Bone marrow (tissue), 2 donors: Measurements from ENCODE around the gene PRM1.
"Not testable (repeated sequence)": the region's sequence is repeated elsewhere in the genome, so short reads cannot be mapped to it uniquely, and the experiment has no call there.

ENCODE experiments used
- DNase-seq, 2 donors: peaks; one replicate each; lab custom pipeline; 2025; lab: John Stamatoyannopoulos, UW

The PRM1 gene

DNA sequence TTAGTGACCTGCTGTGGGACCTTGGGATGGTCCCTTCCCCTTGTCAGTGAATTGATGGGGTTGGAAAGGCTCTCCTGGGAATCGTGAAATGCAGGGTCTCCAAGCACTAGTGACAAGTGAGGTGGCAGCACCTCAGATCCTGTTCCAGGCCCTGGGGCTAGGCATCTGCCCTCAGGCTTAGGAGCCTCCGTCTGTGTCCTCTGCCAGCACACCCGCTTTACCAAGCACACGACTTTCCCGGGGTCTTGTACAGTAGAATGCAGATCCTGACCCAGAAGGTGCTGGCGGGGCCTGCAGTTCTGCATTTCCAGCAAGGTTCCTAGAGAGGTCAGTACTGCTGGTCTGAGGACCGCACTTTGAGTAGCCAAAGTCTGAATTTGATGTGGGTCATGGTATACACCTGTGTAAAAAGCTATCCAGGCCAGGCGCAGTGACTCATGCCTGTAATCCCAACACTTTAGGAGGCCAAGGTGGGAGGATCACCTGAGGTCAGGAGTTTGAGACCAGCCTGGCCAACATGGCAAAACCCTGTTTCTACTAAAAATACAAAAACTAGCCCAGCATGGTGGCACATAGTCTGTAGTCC lies 33.3 kb upstream of the PRM1 start:
- DNase-seq = no peak

GRCh38 chr16:11313493-11314308 lies 32.6 kb upstream of the PRM1 start:
- DNase-seq = no peak

DNA sequence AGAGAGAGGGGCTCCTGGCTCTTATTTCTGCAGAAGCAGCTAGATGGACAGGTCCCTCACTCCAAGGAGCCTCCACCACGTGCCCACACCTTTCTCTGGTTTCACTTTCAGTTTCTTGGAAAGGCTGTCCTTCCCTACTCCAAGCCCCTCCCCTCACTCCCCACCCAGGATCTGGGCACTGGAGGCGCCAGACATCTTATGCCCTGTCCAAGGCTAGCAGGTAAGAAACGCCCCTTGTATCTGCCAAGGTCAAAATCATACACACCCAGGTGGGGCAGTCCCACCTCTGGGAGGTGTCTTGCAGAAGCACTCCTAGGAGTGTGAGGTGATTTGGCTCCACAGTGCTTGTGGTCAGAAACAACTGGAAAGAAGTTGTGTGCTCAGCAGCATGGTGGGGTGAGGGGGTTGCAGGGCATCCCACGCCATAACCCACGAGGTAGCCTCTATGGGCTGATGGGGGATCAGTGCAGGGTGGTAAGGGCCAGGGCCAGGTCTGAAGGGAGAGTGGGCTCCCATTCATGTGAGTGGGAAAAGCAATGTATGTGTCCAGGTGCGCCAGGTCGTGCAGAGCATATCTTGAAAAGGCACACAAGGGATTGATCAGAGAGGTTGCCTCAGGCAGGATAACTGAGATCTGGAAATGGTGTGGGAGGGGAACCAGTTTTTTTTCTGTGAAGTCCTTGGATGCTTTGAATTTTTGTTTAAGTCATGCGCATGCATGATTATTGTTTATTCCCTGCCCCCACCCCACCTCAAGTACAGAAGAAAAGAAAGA lies 31.8 kb upstream of the PRM1 start:
- no peak for DNase-seq

DNA sequence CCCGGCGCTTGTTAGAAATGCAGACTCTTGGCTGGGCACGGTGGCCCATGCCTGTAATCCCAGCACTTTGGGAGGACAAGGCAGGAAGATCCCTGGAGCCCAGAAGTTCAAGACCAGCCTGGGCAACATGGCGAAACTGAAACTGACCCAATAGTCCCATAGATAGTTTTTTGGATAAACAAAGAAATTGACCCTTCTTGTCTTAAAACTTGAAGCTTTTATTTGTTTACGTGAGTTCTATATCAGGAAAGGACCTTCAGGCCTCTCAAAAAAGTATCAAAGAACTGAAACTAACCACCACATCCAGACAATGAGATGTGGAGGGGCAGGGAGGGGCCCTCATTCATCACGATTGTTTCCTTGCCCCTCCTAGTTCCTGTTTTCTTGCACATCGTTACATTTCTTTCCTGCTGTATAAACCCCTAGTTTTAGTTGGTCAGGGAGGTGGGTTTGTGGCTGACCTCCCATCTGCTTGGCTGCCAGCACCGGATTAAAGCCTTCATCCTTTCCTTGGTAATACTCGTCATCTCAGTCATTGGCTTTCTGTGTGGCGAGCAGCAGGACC lies 29.9 kb upstream of the PRM1 start:
- DNase-seq = peak; percentile 14 to 71

DNA sequence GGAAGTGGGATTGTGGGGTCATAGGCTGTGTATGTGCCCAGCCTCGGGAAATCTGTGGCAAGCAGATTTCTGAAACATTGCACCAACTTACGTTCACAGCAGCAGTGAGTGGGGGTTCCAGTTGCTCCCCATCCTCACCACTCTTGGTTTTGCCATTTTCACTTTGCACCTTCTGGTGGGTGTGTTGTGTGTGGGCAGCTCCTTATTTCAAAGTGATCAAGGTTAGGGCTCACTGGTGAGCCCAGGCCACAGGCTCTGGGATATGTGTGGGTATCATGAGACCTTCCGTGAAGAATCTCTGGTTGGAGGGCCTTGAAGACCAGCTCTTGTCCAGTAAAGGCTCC lies 29.5 kb upstream of the PRM1 start:
- DNase-seq = no peak

GRCh38 chr16:11309895-11310633 lies 28.9 kb upstream of the PRM1 start:
- no peak for DNase-seq

- no peak for DNase-seq
Measured at GRCh38 chr16:11308493-11309283, 27.6 kb upstream of the PRM1 start.

DNA sequence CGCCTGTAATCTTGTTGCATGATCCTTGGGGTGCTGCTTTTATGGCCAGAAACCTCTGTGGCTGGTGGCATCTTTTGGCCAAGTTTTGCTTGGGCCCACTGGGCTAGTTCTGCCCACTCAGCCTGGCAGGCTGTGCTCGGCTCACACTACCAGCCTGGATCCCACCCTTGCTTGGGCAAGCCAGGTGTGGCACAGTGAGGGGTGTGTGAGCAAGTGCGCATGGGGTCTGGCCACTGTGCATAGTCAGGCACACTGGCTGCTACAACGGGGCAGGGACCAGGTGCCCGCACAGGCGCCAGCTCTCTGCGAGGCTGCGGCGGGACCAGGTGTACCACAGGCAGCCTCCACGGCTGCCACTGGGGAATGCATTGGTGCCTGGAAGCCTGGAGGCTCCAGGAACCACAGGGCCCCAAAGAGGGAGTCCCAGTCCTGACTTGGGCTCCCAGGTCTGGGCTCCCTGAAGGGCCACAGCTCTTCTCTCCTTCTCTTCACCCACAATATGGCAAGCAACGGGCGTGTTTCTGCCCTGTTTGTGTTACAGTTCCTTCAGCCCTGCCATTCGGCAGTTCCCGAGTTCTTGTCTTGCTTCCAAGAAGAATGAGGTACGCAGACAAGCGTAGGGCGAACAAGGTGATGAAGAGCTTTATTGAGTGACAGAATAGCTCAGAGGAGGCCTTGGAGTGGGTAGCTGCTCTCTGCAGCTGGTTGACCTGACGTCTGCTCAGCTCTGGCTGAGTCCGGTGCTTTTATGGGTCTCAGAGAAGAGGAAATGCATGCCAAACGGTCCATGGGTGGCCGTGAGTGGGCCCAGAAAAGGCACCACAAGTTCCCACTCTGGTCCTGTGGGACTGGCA lies 26.7 kb upstream of the PRM1 start:
- DNase-seq = no peak

DNA sequence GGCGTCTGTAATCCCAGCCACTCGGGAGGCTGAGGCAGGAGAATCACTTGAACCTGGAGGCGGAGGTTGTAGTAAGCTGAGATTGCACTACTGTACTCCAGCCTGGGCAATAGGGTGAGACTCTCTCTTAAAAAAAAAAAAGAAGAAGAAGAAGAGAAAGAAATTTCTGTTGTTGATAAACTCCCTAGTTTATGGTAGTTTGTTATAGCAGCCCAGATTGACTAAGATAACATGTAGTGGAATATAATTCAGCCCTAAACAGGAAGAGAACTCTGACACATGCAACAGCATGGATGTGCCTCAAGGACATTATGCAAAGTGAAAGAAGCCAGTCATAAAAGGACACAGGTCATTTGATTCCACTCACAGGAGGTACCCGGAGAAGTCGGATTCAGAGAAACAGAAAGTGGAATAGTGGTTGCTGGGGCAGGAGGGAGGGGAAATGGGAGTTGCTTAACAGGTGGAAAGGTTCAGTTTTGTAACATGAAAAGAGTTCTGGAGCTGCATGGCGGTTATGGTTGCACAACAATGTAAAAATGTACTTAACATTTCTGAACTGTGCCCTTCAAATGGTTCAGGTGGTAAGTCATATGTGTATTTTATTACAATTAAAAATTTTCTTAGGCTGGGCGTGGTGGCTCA lies 26.0 kb upstream of the PRM1 start:
- DNase-seq = no peak

GRCh38 chr16:11306381-11306780 lies 25.3 kb upstream of the PRM1 start:
- no peak for DNase-seq

DNA sequence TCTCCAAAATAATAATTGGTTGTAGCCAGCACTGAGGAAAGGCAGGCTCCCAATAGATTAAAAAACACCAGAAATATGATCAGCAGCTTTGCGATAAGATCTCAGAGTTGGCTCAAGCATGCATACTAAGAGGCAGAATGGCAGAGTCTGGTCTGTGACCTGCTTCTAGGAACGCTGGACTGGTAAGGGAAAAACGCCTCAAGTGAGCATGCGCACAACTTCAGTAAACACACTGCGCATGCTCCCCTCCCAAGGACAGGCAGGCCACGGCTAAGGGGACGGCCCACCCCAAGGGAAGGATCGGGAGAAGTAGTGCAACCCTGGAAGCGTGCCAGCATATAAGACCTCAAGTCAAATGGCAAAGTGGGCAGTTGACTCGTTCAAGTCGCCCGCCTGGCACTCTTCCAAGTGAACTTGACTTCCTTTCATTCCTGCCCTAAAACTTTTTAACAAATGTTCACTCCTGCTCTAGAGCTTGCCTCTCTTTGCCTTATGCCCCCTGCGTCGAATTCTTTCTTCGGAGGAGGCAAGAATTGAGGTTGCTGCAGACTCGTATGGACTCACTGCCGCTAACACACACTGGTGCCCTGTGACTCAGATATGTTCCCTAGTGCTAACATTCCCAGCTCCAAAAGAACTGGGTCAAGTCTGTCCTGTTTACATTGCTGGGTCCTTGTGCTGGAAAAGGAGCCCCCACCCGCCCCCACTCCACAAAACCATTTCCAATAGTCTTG lies 22.4 kb upstream of the PRM1 start:
- DNase-seq = no peak

DNA sequence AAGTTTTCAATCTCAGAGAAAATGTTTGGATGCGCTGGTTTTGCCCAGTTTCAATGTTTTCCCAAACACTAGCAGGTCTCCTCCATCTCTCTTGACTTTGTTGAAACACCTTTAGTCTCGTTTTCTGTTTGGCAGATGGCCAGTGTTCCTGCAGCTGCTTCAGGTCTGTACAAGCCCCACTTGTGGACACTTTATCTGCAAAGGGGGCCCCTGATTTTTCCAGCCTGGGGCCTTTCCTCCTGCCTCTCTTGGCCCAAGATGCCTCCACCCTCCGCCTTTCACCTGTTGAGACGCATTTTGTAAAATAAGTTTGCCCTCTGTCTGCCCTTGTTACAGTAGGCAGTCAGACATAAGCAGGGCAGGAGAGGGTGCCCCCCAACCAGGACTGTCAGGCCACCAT lies 21.8 kb upstream of the PRM1 start:
- no peak for DNase-seq

DNA sequence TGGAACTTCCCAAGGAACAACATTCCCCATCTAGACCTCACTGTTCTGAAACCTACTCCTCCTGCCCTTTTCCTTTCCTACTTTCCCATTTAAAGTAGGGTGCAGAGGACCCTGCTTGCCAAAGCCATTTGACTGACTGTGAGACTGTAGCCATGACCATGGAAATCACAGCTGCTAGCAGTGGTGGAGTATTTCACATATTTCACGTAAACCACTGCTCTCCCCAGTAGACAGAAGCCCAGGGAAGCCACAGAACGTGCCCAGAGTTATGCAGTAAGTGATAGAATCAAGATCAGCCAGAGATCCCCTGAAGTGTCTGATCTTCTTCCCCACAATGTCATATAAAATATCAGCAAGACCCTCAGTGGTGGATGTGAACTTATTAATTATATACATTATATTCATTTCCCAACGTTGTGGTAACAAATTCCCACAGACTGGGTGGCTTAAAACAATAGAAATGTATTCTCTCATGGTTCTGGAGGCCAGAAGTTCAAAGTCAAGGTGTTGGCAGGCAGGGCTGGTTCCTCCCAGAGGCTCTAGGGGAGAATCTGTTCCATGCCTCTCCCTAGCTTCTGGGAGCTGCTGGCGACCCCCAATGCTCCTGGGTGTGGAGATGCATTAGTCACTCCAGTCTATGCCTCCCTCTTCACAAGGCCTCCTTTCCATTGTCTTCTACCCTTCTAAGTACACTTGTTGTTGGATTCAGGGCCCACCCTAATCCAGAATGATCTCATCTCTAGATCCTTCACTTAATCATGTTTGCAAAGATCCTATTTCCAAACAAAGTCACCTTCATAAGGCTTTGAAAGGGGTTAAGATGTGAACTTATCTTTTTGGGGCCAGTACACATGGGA lies 20.7 kb upstream of the PRM1 start:
- DNase-seq = no peak

GRCh38 chr16:11300560-11300892 lies 19.4 kb upstream of the PRM1 start:
- no peak for DNase-seq

- no peak for DNase-seq
Measured at GRCh38 chr16:11299865-11300559, 18.9 kb upstream of the PRM1 start.

- not testable (repeated sequence) for DNase-seq
Measured at GRCh38 chr16:11298950-11299547, 17.9 kb upstream of the PRM1 start.
